Right lobe of liver (tissue), 4 donors: Measurements from ENCODE around the gene XAF1.

Experiments used
- POLR2A ChIP-seq: fragments of 450-650 bp; IDR thresholded peaks from one replicate; pipeline ENCODE4 v1.6.1; 2017; ENCODE audit warnings: antibody characterized with exemption, mild to moderate bottlenecking
- TF ChIP-seq, protein P1 (sequence below), 4 donors: fragments of 200-600 bp in 3 of 4; fragments of 450-650 bp in 1 of 4; IDR thresholded peaks; one replicate each; pipeline versions ENCODE4 v1.5.1 to v1.8.0; 2016 to 2022; ENCODE audit warnings: antibody characterized with exemption in 4 of 4, mild to moderate bottlenecking in 2 of 4
- donor health status: DM: no; HTN: no; CAD: no.
- donor health status: DM: no; HTN: no; CAD: no.
- donor health status: DM: no; HTN: yes; CAD: no.

DNA sequence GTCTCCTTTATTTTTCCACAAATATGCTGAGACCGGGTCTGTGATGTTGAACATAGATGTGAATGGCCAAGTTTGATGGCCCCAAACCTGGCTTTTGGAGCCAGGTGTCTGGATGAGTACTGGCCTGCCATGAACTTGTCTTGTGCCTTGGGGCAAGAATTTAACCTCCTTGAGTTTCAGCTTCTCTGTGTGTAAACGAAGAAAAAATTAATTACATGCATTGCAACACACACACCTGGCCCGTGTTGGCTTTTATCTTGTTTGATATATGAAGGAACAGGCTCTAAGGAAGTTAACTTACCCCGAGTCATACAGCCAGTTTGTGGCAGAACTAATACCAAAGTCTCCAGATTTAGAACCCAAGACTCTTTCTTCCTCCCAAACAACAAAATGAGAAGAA is 33.3 kb downstream of the XAF1 start:
- TF ChIP-seq, protein P1, sequence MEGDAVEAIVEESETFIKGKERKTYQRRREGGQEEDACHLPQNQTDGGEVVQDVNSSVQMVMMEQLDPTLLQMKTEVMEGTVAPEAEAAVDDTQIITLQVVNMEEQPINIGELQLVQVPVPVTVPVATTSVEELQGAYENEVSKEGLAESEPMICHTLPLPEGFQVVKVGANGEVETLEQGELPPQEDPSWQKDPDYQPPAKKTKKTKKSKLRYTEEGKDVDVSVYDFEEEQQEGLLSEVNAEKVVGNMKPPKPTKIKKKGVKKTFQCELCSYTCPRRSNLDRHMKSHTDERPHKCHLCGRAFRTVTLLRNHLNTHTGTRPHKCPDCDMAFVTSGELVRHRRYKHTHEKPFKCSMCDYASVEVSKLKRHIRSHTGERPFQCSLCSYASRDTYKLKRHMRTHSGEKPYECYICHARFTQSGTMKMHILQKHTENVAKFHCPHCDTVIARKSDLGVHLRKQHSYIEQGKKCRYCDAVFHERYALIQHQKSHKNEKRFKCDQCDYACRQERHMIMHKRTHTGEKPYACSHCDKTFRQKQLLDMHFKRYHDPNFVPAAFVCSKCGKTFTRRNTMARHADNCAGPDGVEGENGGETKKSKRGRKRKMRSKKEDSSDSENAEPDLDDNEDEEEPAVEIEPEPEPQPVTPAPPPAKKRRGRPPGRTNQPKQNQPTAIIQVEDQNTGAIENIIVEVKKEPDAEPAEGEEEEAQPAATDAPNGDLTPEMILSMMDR (IDR thresholded peaks at IDR 0.05): no peak
- TF ChIP-seq POLR2A: no peak
